CD14-positive monocyte (primary cell): ENCODE results near the gene RSPO4. TPM values are rescaled to one million over a fixed set of nuclear protein-coding genes. Genes with fewer than 3 reads are reported as not detected.

Experiments
- DNase-seq, 3 donors: peaks; one replicate each; pipeline ENCODE4 v3.0.0-alpha.2; 2011 to 2022
- H2AFZ ChIP-seq: 2 replicates; pipeline ENCODE4 v1.6.0; 2012; ENCODE audit warnings: mild to moderate bottlenecking, low read depth, low read length, inconsistent platforms; ENCODE audit not compliant: insufficient read depth, poor library complexity, severe bottlenecking
- H3K27ac ChIP-seq, 2 donors: 1 replicate in 1 of 2; 2 replicates in 1 of 2; pipeline ENCODE4 v1.5.1; 2012 to 2013; ENCODE audit warnings: low read length in 2 of 2, control low read depth in 1 of 2, inconsistent platforms in 1 of 2, low read depth in 1 of 2, mild to moderate bottlenecking in 1 of 2
- H3K27me3 ChIP-seq, 2 donors: one replicate each; pipeline versions ENCODE4 v1.6.0 to v1.6.1; 2011 to 2013; ENCODE audit warnings: low read length in 2 of 2; ENCODE audit not compliant: control insufficient read depth in 2 of 2, insufficient read depth in 2 of 2
- H3K36me3 ChIP-seq, 2 donors: replicated peaks in 1 of 2; 1 replicate in 1 of 2; 2 replicates in 1 of 2; pipeline versions ENCODE4 v1.5.1 to v1.6.1; 2012 to 2013; ENCODE audit warnings: low read length in 2 of 2, control low read depth in 1 of 2, inconsistent platforms in 1 of 2, mild to moderate bottlenecking in 1 of 2; ENCODE audit not compliant: insufficient read depth in 2 of 2, control insufficient read depth in 1 of 2
- H3K4me1 ChIP-seq, 2 donors: 1 replicate in 1 of 2; 2 replicates in 1 of 2; pipeline versions ENCODE4 v1.5.1 to v1.6.1; 2012 to 2013; ENCODE audit warnings: low read length in 2 of 2, control low read depth in 1 of 2, inconsistent platforms in 1 of 2, mild to moderate bottlenecking in 1 of 2, moderate library complexity in 1 of 2; ENCODE audit not compliant: insufficient read depth in 2 of 2, control insufficient read depth in 1 of 2
- H3K4me2 ChIP-seq: replicated peaks from 2 replicates; pipeline ENCODE3; 2012; ENCODE audit warnings: low read length, moderate library complexity, mild to moderate bottlenecking; ENCODE audit not compliant: poor library complexity, severe bottlenecking; ENCODE audit errors: extremely low read depth
- H3K4me3 ChIP-seq, 3 experiments: fragments of 200-600 bp in 1 of 3; sonication (generic) in 1 of 3; replicated peaks in 1 of 3; 1 replicate in 2 of 3; 2 replicates in 1 of 3; pipeline ENCODE4 v1.5.1; 2011 to 2013; ENCODE audit warnings: low read length in 3 of 3, mild to moderate bottlenecking in 3 of 3, control low read depth in 2 of 3, low read depth in 2 of 3, inconsistent platforms in 1 of 3, moderate library complexity in 1 of 3
- H3K79me2 ChIP-seq: 2 replicates; pipeline ENCODE4 v1.6.0; 2012; ENCODE audit warnings: mild to moderate bottlenecking, control low read depth, inconsistent platforms, low read length, moderate library complexity; ENCODE audit not compliant: insufficient read depth
- H3K9ac ChIP-seq: 2 replicates; pipeline ENCODE4 v1.6.0; 2017; ENCODE audit warnings: low read length, mild to moderate bottlenecking; ENCODE audit not compliant: insufficient read depth, poor library complexity, severe bottlenecking
- H3K9me3 ChIP-seq, 2 donors: replicated peaks in 1 of 2; 1 replicate in 1 of 2; 2 replicates in 1 of 2; pipeline versions ENCODE4 v1.5.1 to v1.6.1; 2012 to 2013; ENCODE audit warnings: low read length in 2 of 2, control low read depth in 1 of 2; ENCODE audit not compliant: control insufficient read depth in 1 of 2, insufficient read depth in 1 of 2
- H4K20me1 ChIP-seq: 2 replicates; pipeline ENCODE4 v1.6.0; 2012; ENCODE audit warnings: mild to moderate bottlenecking, low read length, control low read depth, moderate library complexity; ENCODE audit not compliant: insufficient read depth
- H3K27ac Mint-ChIP-seq, 7 donors: one replicate each; pipeline ENCODE4 v1.8.0; 2020; ENCODE audit warnings: mild to moderate bottlenecking in 7 of 7, mixed read lengths in 7 of 7, moderate library complexity in 6 of 7, inconsistent platforms in 2 of 7
- H3K27me3 Mint-ChIP-seq, 3 donors: one replicate each; pipeline ENCODE4 v1.8.0; 2021 to 2022; ENCODE audit warnings: low read depth in 3 of 3, mild to moderate bottlenecking in 3 of 3, mixed read lengths in 3 of 3, moderate library complexity in 3 of 3, inconsistent platforms in 1 of 3
- H3K36me3 Mint-ChIP-seq, 2 donors: one replicate each; pipeline ENCODE4 v1.8.0; 2020; ENCODE audit warnings: mixed read lengths in 2 of 2, inconsistent platforms in 1 of 2, mild to moderate bottlenecking in 1 of 2
- H3K4me1 Mint-ChIP-seq: one replicate; pipeline ENCODE4 v1.8.0; 2020; ENCODE audit warnings: mild to moderate bottlenecking, mixed read lengths
- H3K4me3 Mint-ChIP-seq, 2 donors: one replicate each; pipeline ENCODE4 v1.8.0; 2020; ENCODE audit warnings: mild to moderate bottlenecking in 2 of 2, mixed read lengths in 2 of 2, moderate library complexity in 1 of 2
- H3K9me3 Mint-ChIP-seq, 7 donors: one replicate each; pipeline ENCODE4 v1.8.0; 2020 to 2022; ENCODE audit warnings: mixed read lengths in 7 of 7, mild to moderate bottlenecking in 6 of 7, moderate library complexity in 6 of 7, inconsistent platforms in 2 of 7
- CTCF ChIP-seq: fragments of 200-600 bp; IDR thresholded peaks from one replicate; pipeline ENCODE4 v1.8.0; 2022; ENCODE audit warnings: antibody characterized with exemption, mild to moderate bottlenecking
- WGBS: methylation state at CpG from one replicate; pipeline ENCODE4 v1.1.5; 2013; ENCODE audit warnings: missing lambda C conversion rate; ENCODE audit not compliant: insufficient coverage; 5-methylcytosine and 5-hydroxymethylcytosine counted together
- intact Hi-C, 2 donors: fragments of 100-400 bp; cut with micrococcal nuclease; formaldehyde crosslinking; loops; one replicate each; pipeline versions ENCODE4 v1.15.0 to v1.15.1; 2023
- polyA plus RNA-seq, 3 donors: library from polyadenylated mRNA; depleted of rRNA in 1 of 3; unstranded in 2 of 3; stranded (reverse) in 1 of 3; fragments of 300-500 nt in 2 of 3; fragments of >200 nt in 1 of 3; fragmentation: Illumina TruSeq in 2 of 3; gene quantifications; 1 replicate in 2 of 3; 2 replicates in 1 of 3; pipeline ENCODE4 v1.2.3, GENCODE V29; 2012 to 2021

Gene RSPO4
- polyA plus RNA-seq, 3 donors: not detected

- Histone ChIP-seq H3K27ac (no peak overlapping the region), H3K9ac (no peak overlapping the region), H3K4me3 (no peak overlapping the region), H2AFZ (no peak overlapping the region), H4K20me1 (no peaks in the 10 kb centered on the region), H3K79me2 (no peaks in the 10 kb centered on the region), H3K4me1 (peaks cover 15 to 17% of the 10 kb centered on the region in 2 donors), H3K9me3 (no peaks in the 10 kb centered on the region), H3K36me3 (no peaks in the 10 kb centered on the region), H3K4me2 (no peak overlapping the region), H3K27me3 (no peaks in the 10 kb centered on the region)
- no peak overlapping the region for H3K4me3 Mint-ChIP-seq
- no peak for DNase-seq
- intact Hi-C loops: no loop called here
- peaks cover 24% of the 10 kb centered on the region for H3K4me1 Mint-ChIP-seq
- H3K27me3 Mint-ChIP-seq: peaks cover 1 to 5% (median 4%) of the 10 kb centered on the region in 3 donors
- no peak for TF ChIP-seq CTCF
- H3K27ac Mint-ChIP-seq: no peak overlapping the region
- no CpG with 5 or more reads among the region's 3 CpGs for WGBS
- no peaks in the 10 kb centered on the region for H3K36me3 Mint-ChIP-seq
- peaks cover 0 to 3% (median 1%) of the 10 kb centered on the region in 7 donors for H3K9me3 Mint-ChIP-seq
Measured at GRCh38 chr20:1035466-1035865, 33.4 kb upstream of the RSPO4 start.

- peak overlapping the region in 1 of 2 donors; percentile 36 for H3K27ac ChIP-seq
- H3K9ac ChIP-seq: no peak overlapping the region
- peaks cover 0 to 6% (median 1%) of the 10 kb centered on the region in 7 donors for H3K9me3 Mint-ChIP-seq
- peak overlapping the region in 6 of 7 donors; percentile 30 to 77 (median 68) for H3K27ac Mint-ChIP-seq
- no peak for TF ChIP-seq CTCF
- no peaks in the 10 kb centered on the region for H3K27me3 ChIP-seq
- peak overlapping the region; percentile 43 for H2AFZ ChIP-seq
- intact Hi-C loops: no loop called here
- no peaks in the 10 kb centered on the region for H4K20me1 ChIP-seq
- no peaks in the 10 kb centered on the region for H3K79me2 ChIP-seq
- H3K9me3 ChIP-seq: no peaks in the 10 kb centered on the region
- H3K4me2 ChIP-seq: peak overlapping the region; percentile 29
- peaks cover 24% of the 10 kb centered on the region for H3K4me1 Mint-ChIP-seq
- no peaks in the 10 kb centered on the region for H3K36me3 ChIP-seq
- WGBS: 38% methylated on average over 1 of the region's 4 CpGs
- no peak overlapping the region for H3K4me3 ChIP-seq
- H3K4me3 Mint-ChIP-seq: peak overlapping the region in 1 of 2 donors; percentile 21
- DNase-seq: peak in 2 of 3 donors; percentile 16 to 28
- no peaks in the 10 kb centered on the region for H3K36me3 Mint-ChIP-seq
- peaks cover 15 to 17% of the 10 kb centered on the region in 2 donors for H3K4me1 ChIP-seq
- peaks cover 1 to 7% (median 4%) of the 10 kb centered on the region in 3 donors for H3K27me3 Mint-ChIP-seq
Measured at GRCh38 chr20:1034415-1034789, 32.3 kb upstream of the RSPO4 start.
